ENCODE measurements around the gene RPS6KB1. TPM values are rescaled to one million over a fixed set of nuclear protein-coding genes. Genes with fewer than 3 reads are reported as not detected.
"Not testable (repeated sequence)": the region's sequence is repeated elsewhere in the genome, so short reads cannot be mapped to it uniquely, and the experiment has no call there.

Gene RPS6KB1
- total RNA-seq, 2 donors from 2014 or later, result 31.0 to 62.6 TPM

GRCh38 chr17:59941131-59941530 is 48.2 kb downstream of the RPS6KB1 start:
- Histone ChIP-seq H3K27ac (no peak overlapping the region), H3K27me3 (replicated peaks; ENCODE audit: insufficient read depth) (no peaks in the 10 kb centered on the region), H3K36me3 (peaks cover 29% of the 10 kb centered on the region), H3K4me1 (ENCODE audit: control insufficient read depth in 1 of 2, low read depth in 2 of 2) (no peaks in the 10 kb centered on the region), H3K9me3 (no peaks in the 10 kb centered on the region), H3K4me3 (no peak overlapping the region)
- ATAC-seq (ENCODE audit: insufficient number of reproducible peaks, low FRiP score, low read depth) (no peak), DNase-seq (ENCODE audit: low spot score) (no peak)
- no peak for TF ChIP-seq CTCF (IDR thresholded peaks at IDR 0.05)

GRCh38 chr17:59946433-59946832 is 53.5 kb downstream of the RPS6KB1 start:
- not testable (repeated sequence) for H3K27ac ChIP-seq; ATAC-seq (ENCODE audit: insufficient number of reproducible peaks, low FRiP score, low read depth); H3K27me3 ChIP-seq (replicated peaks; ENCODE audit: insufficient read depth); H3K4me1 ChIP-seq (ENCODE audit: control insufficient read depth in 1 of 2, low read depth in 2 of 2); H3K9me3 ChIP-seq; H3K4me3 ChIP-seq; DNase-seq (ENCODE audit: low spot score)
- H3K36me3 ChIP-seq, result peaks cover 17% of the 10 kb centered on the region

- ATAC-seq (ENCODE audit: insufficient number of reproducible peaks, low FRiP score, low read depth); H3K9me3 ChIP-seq: not testable (repeated sequence)
- peaks cover 13% of the 10 kb centered on the region for H3K36me3 ChIP-seq
Observed at GRCh38 chr17:59947310-59947709, 54.4 kb downstream of the RPS6KB1 start.

GRCh38 chr17:59950049-59950448 is 57.1 kb downstream of the RPS6KB1 start:
- peaks cover 10% of the 10 kb centered on the region for H3K36me3 ChIP-seq
- no peak overlapping the region for H3K4me3 ChIP-seq
- H3K27ac ChIP-seq, result no peak overlapping the region
- no peaks in the 10 kb centered on the region for H3K4me1 ChIP-seq (ENCODE audit: control insufficient read depth in 1 of 2, low read depth in 2 of 2)
- DNase-seq (ENCODE audit: low spot score) (no peak), ATAC-seq (ENCODE audit: insufficient number of reproducible peaks, low FRiP score, low read depth) (no peak)
- no peak for TF ChIP-seq CTCF (IDR thresholded peaks at IDR 0.05)
- no peaks in the 10 kb centered on the region for H3K9me3 ChIP-seq
- no peaks in the 10 kb centered on the region for H3K27me3 ChIP-seq (replicated peaks; ENCODE audit: insufficient read depth)

More at GRCh38 chr17:59947310-59947709, 54.4 kb downstream of the RPS6KB1 start:
- H3K4me1 ChIP-seq (ENCODE audit: control insufficient read depth in 1 of 2, low read depth in 2 of 2); DNase-seq (ENCODE audit: low spot score); H3K27me3 ChIP-seq (replicated peaks; ENCODE audit: insufficient read depth); H3K27ac ChIP-seq; H3K4me3 ChIP-seq: not testable (repeated sequence)

GRCh38 chr17:59954856-59955255 is 61.9 kb downstream of the RPS6KB1 start:
- Histone ChIP-seq H3K36me3 (peaks cover 13% of the 10 kb centered on the region), H3K4me3 (no peak overlapping the region), H3K4me1 (ENCODE audit: control insufficient read depth in 1 of 2, low read depth in 2 of 2) (no peaks in the 10 kb centered on the region), H3K27me3 (replicated peaks; ENCODE audit: insufficient read depth) (no peaks in the 10 kb centered on the region), H3K9me3 (no peaks in the 10 kb centered on the region), H3K27ac (no peak overlapping the region)
- TF ChIP-seq CTCF (IDR thresholded peaks at IDR 0.05), result no peak
- no peak for DNase-seq (ENCODE audit: low spot score)
- ATAC-seq (ENCODE audit: insufficient number of reproducible peaks, low FRiP score, low read depth), result no peak

- H3K27ac ChIP-seq; ATAC-seq (ENCODE audit: insufficient number of reproducible peaks, low FRiP score, low read depth); H3K27me3 ChIP-seq (replicated peaks; ENCODE audit: insufficient read depth); H3K9me3 ChIP-seq; DNase-seq (ENCODE audit: low spot score); H3K4me3 ChIP-seq: not testable (repeated sequence)
- Histone ChIP-seq H3K4me1 (ENCODE audit: control insufficient read depth in 1 of 2, low read depth in 2 of 2) (peaks cover 6 to 14% of the 10 kb centered on the region in 2 donors), H3K36me3 (peaks cover 13% of the 10 kb centered on the region)
Observed at GRCh38 chr17:59959574-59959973, 66.7 kb downstream of the RPS6KB1 start.

- no peaks in the 10 kb centered on the region for H3K27me3 ChIP-seq (replicated peaks; ENCODE audit: insufficient read depth)
- H3K9me3 ChIP-seq, result no peaks in the 10 kb centered on the region
- TF ChIP-seq CTCF (IDR thresholded peaks at IDR 0.05), result no peak
- peaks cover 6 to 20% of the 10 kb centered on the region in 2 donors for H3K4me1 ChIP-seq (ENCODE audit: control insufficient read depth in 1 of 2, low read depth in 2 of 2)
- H3K4me3 ChIP-seq, result peak overlapping the region; percentile 97
- H3K27ac ChIP-seq, result no peak overlapping the region
- peaks cover 4% of the 10 kb centered on the region for H3K36me3 ChIP-seq
- DNase-seq (ENCODE audit: low spot score) (no peak), ATAC-seq (ENCODE audit: insufficient number of reproducible peaks, low FRiP score, low read depth) (no peak)
Observed at GRCh38 chr17:59962739-59963318, 69.9 kb downstream of the RPS6KB1 start.

All from thoracic aorta (tissue), 2 donors.